Type B pancreatic cell (in vitro differentiated cells): Measurements from ENCODE around the gene SVIL. TPM values are rescaled to one million over a fixed set of nuclear protein-coding genes. Genes with fewer than 3 reads are reported as not detected.

Experiments used
- DNase-seq: peaks from one replicate; pipeline ENCODE4 v3.0.0; 2021; ENCODE audit warnings: mixed read lengths; ENCODE audit not compliant: unreplicated experiment; ENCODE audit errors: extremely low spot score
- H3K27ac Mint-ChIP-seq: 2 replicates; pipeline ENCODE4 v1.8.0; 2021; ENCODE audit warnings: mild to moderate bottlenecking, mixed read lengths
- H3K27me3 Mint-ChIP-seq: 2 replicates; pipeline ENCODE4 v1.8.0; 2021; ENCODE audit warnings: mixed read lengths
- H3K36me3 Mint-ChIP-seq: 2 replicates; pipeline ENCODE4 v1.8.0; 2021; ENCODE audit warnings: mixed read lengths
- H3K4me1 Mint-ChIP-seq: one replicate; pipeline ENCODE4 v1.8.0; 2021; ENCODE audit warnings: mixed read lengths; ENCODE audit not compliant: unreplicated experiment
- H3K4me3 Mint-ChIP-seq: 2 replicates; pipeline ENCODE4 v1.8.0; 2021; ENCODE audit warnings: mild to moderate bottlenecking, mixed read lengths
- H3K9me3 Mint-ChIP-seq: 2 replicates; pipeline ENCODE4 v1.8.0; 2021; ENCODE audit warnings: mixed read lengths
- CTCF ChIP-seq: fragments of 200-600 bp; sonication (generic); conservative IDR thresholded peaks from 2 replicates; pipeline ENCODE4 v1.5.0; 2021; ENCODE audit warnings: antibody characterized with exemption, mild to moderate bottlenecking
- total RNA-seq: library from RNA; stranded (reverse); gene quantifications from 2 replicates; pipeline ENCODE4 v1.2.1, GENCODE V29; 2021; ENCODE audit warnings: low replicate concordance

The SVIL gene
- total RNA-seq, 1 donor from 2014 or later: 171 TPM

- no peaks in the 10 kb centered on the region for H3K27me3 Mint-ChIP-seq
- no peak overlapping the region for H3K27ac Mint-ChIP-seq
Measured at GRCh38 chr10:29417324-29417723, 217.4 kb downstream of the SVIL start.

GRCh38 chr10:29415876-29416275 lies 218.9 kb downstream of the SVIL start:
- Mint-ChIP-seq H3K4me1 (no peaks in the 10 kb centered on the region), H3K36me3 (no peaks in the 10 kb centered on the region), H3K27ac (no peak overlapping the region), H3K4me3 (no peak overlapping the region), H3K27me3 (no peaks in the 10 kb centered on the region), H3K9me3 (no peaks in the 10 kb centered on the region)
- no peak for DNase-seq
- TF ChIP-seq CTCF: no peak

More at GRCh38 chr10:29417324-29417723, 217.4 kb downstream of the SVIL start:
- no peaks in the 10 kb centered on the region for H3K9me3 Mint-ChIP-seq
- no peaks in the 10 kb centered on the region for H3K36me3 Mint-ChIP-seq
- TF ChIP-seq CTCF: no peak
- no peak overlapping the region for H3K4me3 Mint-ChIP-seq
- H3K4me1 Mint-ChIP-seq: no peaks in the 10 kb centered on the region
- no peak for DNase-seq

- peaks cover 4% of the 10 kb centered on the region for H3K36me3 Mint-ChIP-seq
- TF ChIP-seq CTCF: no peak
- no peak overlapping the region for H3K27ac Mint-ChIP-seq
- no peak for DNase-seq
- H3K9me3 Mint-ChIP-seq: no peaks in the 10 kb centered on the region
- H3K4me3 Mint-ChIP-seq: no peak overlapping the region
- no peaks in the 10 kb centered on the region for H3K27me3 Mint-ChIP-seq
- H3K4me1 Mint-ChIP-seq: no peaks in the 10 kb centered on the region
Measured at GRCh38 chr10:29414501-29414900, 220.3 kb downstream of the SVIL start.

- no peak for TF ChIP-seq CTCF
- no peak overlapping the region for H3K4me3 Mint-ChIP-seq
- H3K27ac Mint-ChIP-seq: no peak overlapping the region
- H3K36me3 Mint-ChIP-seq: peaks cover 4% of the 10 kb centered on the region
- H3K9me3 Mint-ChIP-seq: peaks cover 4% of the 10 kb centered on the region
- no peaks in the 10 kb centered on the region for H3K4me1 Mint-ChIP-seq
- no peak for DNase-seq
- H3K27me3 Mint-ChIP-seq: no peaks in the 10 kb centered on the region
Measured at GRCh38 chr10:29412485-29412884, 222.3 kb downstream of the SVIL start.

GRCh38 chr10:29411666-29412315 lies 223.0 kb downstream of the SVIL start:
- DNase-seq: no peak
- Mint-ChIP-seq H3K36me3 (peaks cover 4% of the 10 kb centered on the region), H3K27ac (no peak overlapping the region), H3K4me3 (no peak overlapping the region), H3K27me3 (no peaks in the 10 kb centered on the region), H3K9me3 (peaks cover 4% of the 10 kb centered on the region), H3K4me1 (no peaks in the 10 kb centered on the region)
- no peak for TF ChIP-seq CTCF
